Islet of Langerhans (tissue), 1 donor: ENCODE measurements around the gene FYTTD1.
A peak's percentile ranks its signal among the peaks of the same experiment; 100 is the strongest.

Experiments
- FAIRE-seq: peaks from one replicate; lab custom pipeline; 2011; peaks lifted over from hg19 to GRCh38; lab: Jason Lieb, UNC

The FYTTD1 gene

DNA sequence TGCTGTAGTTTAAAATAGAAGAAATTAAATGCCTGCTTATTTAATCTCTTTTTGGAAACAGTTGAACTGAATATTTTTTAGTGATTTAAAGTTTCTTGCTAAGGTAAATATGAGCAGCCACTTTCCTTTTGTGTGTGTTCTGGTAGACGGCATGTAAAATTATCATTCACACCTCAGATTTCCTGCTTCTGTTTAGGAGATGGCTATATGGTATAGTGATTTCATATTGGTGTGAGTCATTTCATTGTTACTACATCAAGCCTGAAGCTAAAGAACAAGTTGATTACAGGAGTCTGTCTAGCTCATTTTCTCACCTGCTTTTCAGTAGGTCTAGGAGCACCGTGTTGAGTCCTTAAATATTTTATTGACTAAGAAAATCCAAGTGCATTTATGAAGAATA is 43.6 kb downstream of the FYTTD1 start:
- no peak for FAIRE-seq

DNA sequence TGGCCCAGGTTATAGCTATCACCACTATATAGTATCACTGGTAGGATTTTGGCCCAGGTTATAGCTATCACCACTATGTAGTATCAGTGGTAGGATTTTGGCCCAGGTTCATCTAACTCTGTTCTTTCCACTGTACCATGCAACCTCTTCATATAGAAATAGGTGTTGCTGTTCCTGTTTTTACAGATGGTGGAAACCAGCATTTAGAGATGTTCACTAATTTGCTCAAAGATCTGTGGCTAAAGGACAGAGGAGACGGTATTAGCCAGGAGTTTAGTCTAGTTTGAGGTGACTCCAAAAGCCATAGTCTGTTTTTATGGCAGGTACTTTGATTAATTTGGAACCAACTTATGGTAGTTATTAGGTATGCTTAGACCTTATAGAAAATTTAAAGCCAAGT is 44.4 kb downstream of the FYTTD1 start:
- FAIRE-seq = no peak

DNA sequence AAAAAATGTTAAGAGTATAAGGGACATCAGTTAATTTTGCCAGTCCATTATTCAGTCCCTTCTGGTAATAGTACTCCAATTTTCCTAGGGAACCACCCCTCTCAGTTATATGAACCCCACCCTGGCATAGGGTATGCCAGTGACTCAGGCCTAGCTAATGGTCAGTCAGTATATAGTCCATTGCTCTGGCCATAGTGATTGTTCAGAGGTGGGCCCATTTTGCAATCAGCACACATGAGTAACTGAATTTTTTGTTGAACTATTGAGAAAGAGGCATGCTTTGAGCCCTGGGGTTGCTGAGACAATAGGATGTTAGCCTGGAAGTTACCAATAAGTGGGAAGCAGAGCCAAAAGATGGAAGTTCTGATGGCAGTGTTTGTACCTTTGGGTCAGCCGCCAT is 45.5 kb downstream of the FYTTD1 start:
- FAIRE-seq = no peak

DNA sequence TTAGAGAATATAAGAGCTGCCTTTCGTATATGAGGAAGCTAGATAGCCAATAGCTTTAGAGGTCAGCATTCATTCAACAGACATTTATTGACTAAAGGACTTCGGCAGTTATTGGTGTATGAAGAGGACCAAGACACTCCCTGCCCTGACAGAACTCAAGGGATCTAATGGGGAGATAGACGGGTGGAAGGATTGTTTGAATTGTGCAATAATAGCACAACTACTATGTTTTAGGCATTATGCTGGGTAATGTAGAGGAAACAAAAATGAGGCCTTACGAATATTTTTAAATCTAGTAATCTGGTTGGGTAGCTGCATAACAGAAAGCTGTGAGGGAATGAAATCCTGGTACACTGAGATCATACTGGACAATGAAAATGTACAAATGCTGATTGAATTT is 46.4 kb downstream of the FYTTD1 start:
- FAIRE-seq = no peak

DNA sequence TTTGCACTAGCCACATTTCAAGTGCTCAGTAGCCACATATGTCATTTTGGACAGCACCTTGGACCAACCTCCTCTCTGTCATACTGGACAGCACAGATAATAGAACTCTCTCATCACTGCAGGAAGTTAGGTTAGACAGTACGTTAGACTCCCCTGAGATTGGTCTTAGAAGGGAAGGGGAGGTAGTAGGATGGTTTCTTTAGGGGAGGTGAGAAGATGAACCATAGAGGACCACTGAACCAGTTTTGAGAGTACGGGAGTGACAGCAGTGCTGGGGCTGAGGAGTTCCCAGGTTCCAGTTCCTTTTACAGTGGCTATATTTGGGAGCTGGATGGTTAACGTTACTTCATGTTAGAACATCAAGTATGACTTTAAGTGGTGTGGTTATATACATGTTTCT is 49.2 kb downstream of the FYTTD1 start:
- FAIRE-seq = no peak

DNA sequence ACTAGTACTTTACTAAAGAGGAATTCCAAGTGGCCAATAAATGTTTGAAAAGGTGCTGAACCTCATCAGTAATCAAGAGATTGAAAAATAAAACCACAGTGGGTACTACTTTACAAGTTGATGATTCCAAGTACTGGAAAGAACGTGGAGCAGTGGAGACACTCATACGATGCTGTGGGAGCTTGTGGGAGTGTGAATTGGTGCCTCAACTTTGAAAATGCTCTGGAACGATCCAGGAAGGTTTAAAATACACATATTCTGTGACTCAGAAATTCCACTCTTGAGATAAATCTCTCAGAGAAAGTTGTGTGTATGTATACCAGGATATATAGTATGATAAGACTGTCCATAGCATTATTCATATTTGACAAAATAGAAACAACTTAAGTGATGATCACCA is 50.7 kb downstream of the FYTTD1 start:
- no peak for FAIRE-seq

DNA sequence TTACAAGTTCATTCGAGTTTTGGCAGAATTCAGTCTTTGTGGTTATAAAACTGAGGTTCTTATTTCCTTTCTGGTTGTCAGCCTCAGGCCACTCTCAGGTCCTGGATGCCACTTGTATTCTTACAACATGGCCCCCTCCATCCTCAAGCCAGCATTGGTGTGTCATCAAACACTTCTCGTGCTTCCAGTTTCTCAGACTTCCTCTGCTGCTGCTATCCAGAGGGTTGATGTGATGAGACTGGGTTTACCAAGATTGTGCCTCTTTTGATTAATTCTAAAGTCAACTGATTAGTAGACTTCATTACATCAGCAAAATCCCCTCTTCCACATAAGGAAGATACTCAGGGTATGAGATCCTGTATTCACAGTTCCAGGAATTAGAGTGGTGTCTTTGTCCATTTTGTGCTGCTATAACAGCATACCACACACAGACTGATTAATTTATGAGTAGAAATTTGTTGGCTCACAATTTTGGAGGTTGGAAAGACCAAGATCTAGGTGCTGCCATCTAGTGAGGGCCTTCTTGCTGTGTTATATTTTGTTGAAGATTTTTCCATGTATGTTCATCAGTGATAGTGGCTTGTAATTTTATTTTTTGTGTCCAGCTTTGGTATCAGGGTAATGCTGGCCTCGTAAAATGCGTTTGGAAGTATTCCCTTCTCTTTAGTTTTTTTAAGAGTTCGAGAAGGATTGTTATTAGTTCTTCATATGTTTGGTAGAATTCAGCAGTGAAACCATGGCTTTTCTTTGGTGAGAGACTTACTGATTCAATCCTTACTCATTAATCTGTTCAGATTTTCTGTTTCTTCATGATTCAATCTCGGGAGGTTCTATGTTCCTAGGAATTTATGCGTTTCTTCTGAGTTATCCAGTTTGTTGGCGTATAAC is 52.5 kb downstream of the FYTTD1 start:
- FAIRE-seq = no peak

DNA sequence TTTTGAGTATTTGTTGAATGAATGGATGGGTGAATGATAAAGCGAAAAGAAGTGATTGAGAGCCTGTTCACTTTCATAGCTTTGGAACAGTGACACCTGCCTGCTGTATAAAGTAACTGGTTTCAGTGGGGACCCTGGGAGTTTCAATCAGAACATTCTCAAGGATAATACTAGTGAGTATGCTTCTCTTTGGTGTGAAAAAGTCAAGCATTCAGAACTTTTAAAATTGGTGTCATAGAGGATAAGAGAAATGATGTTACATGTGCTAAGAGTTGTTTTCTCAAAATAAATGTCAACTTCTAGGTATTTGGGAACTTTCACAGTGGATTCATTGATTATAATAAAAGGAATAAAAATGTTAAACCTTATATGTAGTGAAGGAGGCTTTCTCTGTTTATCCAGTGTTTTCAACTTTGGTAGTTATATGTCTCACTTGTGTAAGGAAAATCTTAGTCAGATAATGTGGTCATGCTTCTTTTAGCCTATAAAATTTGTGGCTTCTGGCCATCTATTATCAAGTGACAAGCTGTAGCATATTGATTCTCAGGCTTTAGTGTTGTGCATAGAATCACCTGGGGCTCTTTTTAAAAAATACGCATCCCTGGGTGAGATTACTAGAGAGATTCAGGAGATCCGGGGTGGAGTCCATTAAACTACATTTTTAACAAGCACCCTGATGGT is 53.2 kb downstream of the FYTTD1 start:
- no peak for FAIRE-seq

DNA sequence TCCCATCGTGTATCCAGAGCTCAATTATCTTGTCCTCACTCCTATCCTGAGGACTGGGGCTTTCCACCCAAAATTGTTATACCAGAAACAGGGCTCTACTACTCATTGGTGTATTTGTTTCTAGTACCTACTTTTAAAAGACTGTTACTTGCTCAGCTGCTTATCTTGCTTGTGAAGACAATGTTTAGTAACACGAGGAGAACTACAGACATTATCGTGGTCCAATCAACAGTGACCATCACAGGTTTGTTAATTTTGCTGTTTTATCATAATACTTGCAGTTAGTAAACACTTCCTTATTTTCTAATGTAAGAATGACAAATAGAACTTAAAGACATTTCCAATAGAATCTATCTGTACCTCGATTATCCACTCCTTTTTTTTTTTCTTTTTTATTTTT is 54.8 kb downstream of the FYTTD1 start:
- no peak for FAIRE-seq

DNA sequence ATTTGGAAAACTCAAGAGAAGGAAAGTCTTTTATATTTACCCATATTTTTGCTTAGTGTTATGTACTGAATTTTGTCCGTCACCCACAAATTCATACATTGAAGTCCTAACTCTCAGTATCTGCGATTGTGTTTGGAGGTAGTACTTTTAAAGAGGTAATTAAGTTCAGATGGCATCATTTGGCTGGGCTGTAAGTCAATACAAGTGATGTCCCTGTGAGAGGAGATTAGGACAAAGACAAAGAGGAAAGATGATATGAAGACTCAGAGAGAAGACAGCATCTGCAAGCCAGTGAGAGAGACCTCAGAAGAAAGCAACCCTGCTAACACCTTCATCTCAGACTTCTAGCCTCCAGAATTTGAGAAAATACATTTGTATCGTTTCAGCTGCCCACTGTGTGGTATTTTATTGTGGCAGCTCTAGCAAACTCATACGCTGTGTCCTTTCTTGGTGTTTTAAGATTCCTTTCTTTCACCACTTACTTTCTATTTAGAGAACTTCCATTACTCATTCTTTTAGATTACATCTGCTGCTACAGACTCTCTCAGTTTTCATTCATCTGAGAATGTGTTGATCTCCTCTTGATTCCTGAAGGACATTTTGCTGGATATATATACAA is 58.4 kb downstream of the FYTTD1 start:
- no peak for FAIRE-seq

DNA sequence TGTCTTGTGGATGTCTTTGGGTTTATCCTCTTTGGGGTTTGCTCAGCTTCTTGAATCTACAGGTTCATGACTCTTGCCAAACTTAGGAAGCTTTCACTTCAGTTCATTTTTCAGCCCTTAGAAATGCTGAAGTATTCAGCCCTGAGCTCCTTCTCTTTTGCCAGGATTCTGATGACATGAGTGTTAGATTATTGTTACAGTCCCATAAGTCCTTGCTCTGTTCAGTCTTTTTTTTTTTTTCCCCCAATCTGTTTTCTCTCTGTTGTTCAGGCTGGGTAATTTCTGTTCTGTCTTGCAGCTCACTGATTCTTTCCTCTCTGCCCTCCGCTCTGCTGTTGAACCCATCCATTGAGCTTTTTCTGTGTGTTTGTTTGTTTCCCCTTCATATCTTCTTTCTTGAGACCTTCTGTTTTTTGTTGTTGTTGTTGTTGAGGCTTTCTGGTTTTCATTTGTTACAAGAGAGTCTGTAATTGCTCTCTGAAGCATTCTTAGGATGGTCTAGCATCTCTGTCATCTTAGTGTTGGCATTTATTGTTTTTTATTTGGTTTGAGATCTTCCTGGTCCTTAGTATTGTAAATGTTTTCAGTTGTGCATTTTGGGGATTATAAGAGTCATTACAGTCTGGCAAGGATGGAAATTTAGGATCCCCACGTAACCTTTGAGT is 59.8 kb downstream of the FYTTD1 start:
- FAIRE-seq = no peak

DNA sequence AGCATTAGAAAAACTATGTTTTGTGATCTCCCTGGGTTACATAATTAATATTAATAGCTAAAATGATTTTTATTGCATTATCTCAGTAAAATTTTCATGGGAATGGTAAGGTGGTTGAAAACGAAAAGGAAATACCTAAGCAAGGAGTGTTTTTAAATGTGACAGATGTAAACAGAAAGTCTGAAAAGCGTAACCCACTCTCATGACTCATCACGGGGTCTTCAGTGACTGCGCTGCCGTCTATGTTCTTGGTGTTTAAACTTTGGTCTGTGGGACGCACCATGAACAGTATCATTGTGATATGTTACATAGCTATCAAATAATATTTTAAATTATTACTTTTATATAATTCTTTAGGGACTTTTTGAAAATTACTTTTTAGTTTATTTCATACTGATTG is 61.2 kb downstream of the FYTTD1 start:
- no peak for FAIRE-seq

DNA sequence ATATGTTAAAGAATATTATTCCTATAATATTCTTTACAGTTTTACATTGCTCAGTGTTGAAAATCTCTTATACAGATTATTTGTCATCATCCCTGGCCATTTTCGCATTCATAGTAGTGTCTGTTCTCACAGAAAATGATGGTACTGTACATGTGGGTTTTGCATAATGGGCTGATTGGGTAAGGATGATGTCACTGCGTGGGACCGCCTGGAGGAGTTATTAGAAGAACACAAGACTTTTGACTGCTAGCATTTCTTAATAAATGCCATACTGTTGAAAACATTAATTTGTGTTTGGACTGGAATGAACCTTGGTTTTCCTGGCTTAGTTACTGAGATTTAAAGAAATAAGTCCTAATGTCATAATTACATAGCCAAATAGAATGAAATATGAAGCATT is 61.7 kb downstream of the FYTTD1 start:
- FAIRE-seq = no peak

DNA sequence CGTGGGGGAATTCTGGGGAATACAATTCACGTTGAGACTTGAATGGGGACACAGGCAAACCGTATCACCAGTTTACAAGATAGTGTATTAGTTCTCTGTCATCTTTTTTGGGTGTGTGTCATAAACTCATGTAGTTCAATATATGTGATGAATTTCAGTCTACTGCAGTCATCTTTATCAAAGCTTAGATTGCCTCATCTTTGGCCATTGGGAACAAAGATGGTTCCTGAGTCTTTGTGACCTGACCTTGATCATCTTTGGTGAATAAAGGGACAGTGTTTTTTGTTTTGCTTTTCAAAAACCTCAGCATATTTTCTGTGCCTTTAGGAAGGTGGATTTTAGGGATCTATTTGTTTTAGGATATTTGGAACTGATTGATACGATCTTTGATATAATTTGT is 64.7 kb downstream of the FYTTD1 start:
- FAIRE-seq = no peak

DNA sequence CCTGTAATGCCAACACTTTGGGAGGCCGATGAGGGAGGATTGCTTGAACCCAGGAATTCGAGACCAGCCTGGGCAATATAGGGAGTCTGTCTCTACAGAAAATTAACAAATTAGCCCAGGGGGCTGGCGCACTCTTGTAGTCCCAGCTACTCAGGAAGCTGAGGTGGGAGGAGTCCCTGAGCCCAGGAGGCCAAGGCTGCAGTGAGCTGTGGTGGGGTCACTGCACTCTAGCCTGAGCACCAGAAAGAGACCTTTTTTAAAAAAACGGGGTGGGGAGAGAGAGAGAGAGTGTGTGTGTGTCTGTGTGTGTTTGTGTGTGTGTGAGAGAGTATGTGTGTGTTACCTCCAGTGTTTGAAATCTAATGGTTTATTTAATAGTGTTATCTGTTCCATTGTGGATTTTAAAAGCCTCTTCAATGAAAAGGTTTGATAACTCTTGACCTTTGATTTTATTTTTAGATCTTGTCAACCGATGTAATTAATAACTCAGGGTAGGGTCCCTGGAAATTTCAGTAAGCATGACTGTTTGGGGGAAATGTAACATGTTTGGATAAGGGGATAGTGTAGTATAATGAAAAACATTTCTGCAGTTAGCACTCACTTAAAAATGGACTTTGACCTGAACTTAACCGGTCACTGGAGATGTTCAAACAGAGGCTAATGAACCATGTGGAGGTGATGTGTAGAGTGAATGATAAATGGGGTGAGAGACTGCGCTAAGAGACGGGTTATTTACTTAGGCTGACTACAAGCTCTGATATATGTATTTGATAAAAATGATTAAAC is 71.1 kb downstream of the FYTTD1 start:
- FAIRE-seq = peak; percentile 99

DNA sequence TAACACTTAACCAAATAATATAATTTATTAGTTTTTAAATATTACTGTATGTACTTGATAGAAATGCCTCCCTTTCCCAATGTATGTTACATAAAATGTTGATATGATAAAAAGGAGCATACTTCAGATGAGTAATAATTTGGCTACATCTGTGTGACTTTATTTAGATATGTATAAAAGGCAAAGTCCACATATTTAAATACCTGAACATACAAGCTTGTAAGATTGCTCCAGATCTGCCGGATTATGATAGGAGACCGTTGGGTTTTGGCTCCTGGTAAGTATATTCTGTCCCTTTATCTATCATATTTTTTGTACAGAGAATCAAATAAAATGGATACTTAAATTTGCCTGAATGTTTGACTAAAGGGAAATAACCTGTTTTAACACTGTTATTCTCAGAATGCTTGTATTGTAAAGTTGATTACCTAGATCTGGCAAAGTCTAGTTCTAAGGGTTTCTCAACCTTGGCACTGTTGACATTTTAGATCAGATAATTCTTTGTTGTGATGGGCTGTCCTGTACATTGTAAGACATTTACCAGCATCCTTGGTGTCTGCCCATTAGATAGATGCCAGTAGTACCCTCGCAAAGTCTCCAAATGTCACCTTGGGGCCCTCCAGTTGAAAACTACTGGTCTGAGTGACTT is 79.8 kb downstream of the FYTTD1 start:
- peak; percentile 51 for FAIRE-seq

DNA sequence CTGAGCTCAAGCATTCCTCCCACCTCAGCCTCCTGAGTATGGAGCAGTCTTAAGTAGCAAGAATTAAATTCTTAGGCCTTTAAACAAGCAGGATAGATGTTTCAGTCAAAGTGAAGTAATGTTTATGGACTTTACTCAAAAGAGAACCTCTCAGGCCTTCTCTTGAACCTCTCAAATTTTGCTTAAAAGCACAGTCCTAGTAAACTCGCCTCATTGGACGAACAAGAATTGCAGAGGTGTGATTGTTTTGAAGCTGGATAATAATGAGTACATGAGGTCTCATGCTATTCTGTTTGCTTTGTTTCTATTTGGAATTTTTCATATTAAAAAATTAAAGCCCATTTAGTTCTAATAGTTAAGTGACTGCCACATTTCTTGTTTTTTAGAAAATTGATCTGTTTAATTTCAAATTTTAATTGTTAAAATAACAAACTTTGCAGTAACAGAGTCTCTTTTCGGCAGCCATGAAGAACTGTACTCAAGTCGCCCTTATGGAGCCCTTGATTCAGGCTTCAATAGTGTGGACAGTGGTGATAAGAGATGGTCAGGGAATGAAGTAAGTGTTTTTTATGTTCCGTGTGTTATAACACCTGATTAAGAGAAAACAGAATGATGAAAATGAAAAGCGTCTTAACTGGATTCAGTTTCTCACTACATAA is 80.8 kb downstream of the FYTTD1 start:
- FAIRE-seq = no peak

DNA sequence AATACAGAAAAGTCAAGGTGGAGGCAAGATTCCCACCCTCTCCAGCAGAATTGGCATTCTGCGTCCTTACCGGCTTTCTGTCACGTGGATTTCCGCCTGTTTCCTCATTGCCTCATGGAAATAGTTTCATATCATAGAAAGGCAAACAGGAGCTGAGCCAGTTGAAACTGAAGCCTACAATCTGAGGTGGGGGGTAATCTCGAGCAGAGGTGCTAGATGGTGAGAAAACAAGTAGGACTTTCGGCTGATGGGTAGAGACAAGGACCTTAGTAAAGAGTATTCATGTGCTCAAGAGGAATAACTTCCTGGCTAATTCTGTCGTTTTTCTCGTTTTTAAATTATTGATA is 81.3 kb downstream of the FYTTD1 start:
- FAIRE-seq = no peak

DNA sequence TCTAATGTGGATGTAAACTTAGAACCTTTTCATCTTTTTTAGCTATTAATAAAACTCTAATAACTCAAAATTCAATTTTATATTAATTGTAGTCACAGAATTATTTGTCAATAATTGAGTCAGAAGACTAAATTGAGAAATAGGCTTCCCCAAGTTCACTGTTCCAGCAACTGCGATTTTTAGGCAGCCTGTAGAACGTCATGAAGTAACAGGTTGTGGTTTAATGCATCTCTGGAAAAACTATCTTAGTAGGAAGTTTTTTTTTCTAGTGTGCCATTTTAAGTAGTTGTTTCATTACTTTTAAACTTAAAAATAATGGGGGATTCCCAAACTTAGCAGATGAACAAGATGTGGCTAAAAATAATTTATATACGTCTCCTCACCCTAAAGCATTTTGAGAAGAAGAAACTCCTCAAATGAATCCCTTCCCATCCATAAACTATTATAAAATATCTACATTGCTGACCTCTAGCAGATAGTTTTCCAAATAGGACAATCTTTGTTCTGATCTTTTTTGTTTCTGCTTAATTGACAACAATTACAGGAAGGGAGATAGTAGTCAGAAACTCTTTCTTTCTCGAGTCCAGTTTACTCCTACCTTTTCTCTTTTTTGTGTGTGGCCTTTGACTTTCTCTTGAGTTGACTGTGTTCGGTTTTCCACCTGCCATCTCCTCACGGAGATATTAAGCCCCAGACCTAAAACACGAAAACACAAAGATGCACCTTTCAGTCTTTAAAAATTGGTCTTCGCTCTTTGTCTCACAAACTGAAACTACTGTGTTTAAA is 84.4 kb downstream of the FYTTD1 start:
- FAIRE-seq = no peak

DNA sequence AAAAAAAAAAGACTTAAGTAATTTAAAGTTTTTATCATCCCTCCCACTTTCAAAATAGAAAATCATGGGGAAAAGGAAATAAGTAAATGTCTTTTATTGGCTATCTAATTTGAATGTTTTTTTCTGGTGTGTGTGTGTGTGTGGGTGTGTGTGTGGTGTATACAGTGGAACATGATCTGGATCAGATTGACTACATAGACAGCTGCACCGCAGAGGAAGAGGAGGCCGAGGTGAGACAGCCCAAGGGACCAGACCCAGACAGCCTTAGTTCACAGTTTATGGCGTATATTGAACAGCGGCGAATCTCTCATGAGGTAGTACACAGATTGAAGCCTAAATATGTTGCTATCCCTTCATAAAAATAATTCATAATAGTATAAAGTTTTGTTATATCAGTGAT is 85.8 kb downstream of the FYTTD1 start:
- no peak for FAIRE-seq
